ENCODE data around the gene QRFP. TPM values are rescaled to one million over a fixed set of nuclear protein-coding genes. Genes with fewer than 3 reads are reported as not detected.
"Not testable (repeated sequence)": the region's sequence is repeated elsewhere in the genome, so short reads cannot be mapped to it uniquely, and the experiment has no call there.

QRFP gene
- total RNA-seq, 1 experiment from 2014 or later: not detected

DNA sequence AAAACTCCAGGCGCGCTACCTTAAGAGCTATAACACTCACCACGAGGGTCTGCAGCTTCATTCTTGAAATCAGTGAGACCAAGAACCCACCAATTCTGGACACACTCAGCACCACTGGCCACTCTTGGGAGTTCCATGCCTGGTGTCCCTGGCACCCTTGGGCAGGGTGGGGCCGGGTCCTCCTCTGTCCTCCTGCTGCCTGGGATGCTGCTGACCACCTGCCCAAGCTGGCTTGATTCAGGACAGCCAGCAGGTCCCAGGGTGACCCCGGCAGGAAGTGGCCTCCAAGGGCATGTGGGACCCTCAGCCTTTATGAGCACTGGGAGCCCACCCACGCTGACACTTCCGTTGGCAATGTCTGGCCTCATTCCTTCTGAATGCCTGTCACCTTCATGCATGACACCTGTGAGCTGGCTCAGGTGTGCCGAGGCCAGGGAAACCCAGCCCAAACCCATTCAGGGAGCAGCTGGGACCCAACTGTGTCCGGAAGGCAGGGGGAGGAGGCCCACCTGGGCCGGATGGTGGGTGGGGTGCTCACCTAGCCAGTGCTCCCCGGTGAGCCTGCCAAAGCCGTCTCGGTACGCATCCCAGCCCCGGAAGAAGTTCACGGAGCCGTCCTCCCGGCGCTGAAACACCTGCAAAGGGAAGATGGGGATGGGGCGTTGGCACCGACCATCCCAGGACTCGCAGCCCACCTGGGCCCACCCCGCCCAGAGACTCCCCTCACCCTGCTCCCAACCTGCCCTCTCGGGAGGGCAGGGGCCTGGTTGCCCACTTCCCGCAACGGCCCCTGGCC lies 14.8 kb upstream of the QRFP start:
- in situ Hi-C loops (cut with HindIII; ENCODE audit: low pct_unique_long_range_greater_than_20kb, low sequenced_read_pairs): no loop called here
- DNase-seq (ENCODE audit: low read depth, low spot score): no peak

DNA sequence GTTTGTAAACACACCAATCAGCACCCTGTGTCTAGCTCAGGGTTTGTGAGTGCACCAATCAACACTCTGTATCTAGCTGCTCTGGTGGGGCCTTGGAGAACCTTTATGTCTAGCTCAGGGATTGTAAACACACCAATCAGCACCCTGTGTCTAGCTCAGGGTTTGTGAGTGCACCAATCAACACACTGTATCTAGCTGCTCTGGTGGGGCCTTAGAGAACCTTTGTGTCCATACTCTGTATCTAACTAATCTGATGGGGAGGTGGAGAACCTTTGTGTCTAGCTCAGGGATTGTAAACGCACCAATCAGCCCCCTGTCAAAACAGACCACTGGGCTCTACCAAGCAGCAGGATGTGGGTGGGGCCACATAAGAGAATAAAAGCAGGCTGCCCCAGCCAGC lies 14.1 kb upstream of the QRFP start:
- DNase-seq (ENCODE audit: low read depth, low spot score); in situ Hi-C loops (cut with HindIII; ENCODE audit: low pct_unique_long_range_greater_than_20kb, low sequenced_read_pairs): not testable (repeated sequence)

DNA sequence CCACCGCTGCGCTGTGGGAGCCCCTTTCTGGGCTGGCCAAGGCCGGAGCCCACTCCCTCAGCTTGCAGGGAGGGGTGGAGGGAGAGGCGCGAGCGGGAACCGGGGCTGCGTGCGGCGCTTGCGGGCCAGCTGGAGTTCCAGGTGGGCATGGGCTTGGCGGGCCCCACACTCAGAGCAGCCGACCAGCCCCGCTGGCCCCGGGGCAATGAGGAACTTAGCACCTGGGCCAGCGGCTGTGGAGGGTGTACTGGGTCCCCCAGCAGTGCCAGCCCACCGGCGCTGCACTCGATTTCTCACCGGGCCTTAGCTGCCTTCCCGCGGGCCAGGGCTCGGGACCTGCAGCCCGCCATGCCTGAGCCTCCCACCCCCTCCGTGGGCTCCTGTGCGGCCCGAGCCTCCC lies 13.4 kb upstream of the QRFP start:
- DNase-seq (ENCODE audit: low read depth, low spot score); in situ Hi-C loops (cut with HindIII; ENCODE audit: low pct_unique_long_range_greater_than_20kb, low sequenced_read_pairs): not testable (repeated sequence)

DNA sequence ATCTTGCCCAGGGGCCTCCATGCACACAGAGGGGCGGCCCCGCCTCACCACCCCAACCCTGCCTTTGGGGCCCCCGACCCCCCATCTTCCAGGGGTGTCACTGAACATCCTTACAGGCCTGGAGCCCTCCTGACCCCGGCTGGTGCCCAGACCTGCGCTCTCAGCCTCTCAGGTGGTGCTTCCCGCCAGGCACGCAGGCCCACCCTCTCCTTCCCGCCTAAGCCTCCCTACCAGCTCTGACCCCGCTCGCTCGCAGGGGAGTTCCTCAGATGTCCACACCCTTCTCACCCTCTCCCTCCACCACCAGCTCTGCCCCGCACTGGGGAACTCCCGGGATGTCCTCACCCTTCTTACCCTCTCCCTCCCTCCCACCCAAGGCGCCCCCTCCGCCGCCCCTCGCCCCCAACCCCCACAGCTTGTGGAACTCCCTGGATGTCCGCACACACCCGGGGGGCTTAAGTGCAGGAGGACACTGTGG lies 12.3 kb upstream of the QRFP start:
- no peak for DNase-seq (ENCODE audit: low read depth, low spot score)
- in situ Hi-C loops (cut with HindIII; ENCODE audit: low pct_unique_long_range_greater_than_20kb, low sequenced_read_pairs): no loop called here

DNA sequence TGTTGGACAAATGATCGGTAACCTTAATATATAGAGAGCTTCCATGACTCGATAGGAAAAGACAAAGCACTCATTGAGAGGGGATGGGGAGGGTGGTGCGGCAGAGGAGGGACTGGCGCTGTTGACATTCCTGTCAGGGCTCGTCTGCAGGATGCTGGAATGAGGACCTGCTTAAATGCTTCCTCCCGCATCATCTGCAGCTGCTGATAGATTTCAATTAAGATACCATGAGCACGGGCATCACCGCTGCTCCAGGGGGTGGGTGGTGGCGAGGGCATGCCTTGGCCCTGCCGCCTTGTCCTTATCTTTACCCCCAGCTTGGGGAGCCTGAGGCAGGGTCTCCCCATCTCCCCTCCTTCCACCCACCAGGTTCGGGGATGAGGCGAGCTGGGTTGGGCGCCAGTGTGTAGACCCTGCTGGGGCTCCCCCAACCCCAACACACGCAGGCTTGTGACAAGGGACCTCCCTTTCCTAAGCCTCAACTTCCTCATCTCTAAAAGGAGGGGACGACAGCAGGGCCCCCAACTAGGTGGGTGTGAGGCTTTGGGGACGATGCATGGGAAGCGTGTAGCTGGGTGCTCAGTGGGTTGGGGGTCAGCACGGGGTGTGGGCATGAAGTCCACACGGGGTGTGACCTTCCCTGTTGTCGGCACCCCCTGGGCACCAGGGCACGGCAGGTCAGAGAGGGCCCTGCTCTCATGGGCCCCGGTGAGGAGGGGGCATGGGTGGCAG lies 11.7 kb upstream of the QRFP start:
- peak; percentile 76 for DNase-seq (ENCODE audit: low read depth, low spot score)
- in situ Hi-C loops (cut with HindIII; ENCODE audit: low pct_unique_long_range_greater_than_20kb, low sequenced_read_pairs): no loop called here

DNA sequence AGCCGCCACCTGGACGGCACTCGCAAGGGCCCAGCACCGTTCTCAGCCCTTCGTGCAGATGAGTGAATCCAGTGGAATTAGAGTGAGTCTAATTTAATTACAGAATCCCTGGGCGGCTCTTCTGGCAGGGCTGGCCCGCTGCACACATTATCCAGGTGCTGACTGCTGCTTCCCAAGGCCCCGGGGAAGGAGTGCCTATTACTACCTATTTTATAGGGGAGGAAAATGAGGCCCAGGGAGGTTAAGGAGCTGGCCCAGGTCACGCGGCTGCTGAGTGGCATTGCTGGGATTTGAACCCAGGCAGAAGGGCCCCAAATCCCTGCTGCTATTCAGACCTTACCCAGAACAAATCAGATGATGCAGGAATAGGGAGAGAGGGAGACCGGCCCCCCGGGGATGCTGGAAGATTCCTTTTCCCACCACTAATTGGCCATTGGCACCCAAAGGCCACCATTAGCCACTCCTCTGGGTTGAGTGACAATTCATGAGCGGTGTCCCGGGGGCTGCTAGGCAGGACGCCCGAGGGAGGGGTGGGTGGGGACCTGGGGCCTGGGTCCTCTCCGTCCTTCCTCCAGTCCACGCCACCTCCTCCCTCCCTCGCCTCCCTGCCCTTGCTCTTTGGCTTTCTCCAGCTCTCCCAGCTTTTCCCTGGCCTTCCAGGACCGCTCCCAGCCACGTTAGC lies 10.3 kb upstream of the QRFP start:
- no peak for DNase-seq (ENCODE audit: low read depth, low spot score)
- in situ Hi-C loops (cut with HindIII; ENCODE audit: low pct_unique_long_range_greater_than_20kb, low sequenced_read_pairs): no loop called here

DNA sequence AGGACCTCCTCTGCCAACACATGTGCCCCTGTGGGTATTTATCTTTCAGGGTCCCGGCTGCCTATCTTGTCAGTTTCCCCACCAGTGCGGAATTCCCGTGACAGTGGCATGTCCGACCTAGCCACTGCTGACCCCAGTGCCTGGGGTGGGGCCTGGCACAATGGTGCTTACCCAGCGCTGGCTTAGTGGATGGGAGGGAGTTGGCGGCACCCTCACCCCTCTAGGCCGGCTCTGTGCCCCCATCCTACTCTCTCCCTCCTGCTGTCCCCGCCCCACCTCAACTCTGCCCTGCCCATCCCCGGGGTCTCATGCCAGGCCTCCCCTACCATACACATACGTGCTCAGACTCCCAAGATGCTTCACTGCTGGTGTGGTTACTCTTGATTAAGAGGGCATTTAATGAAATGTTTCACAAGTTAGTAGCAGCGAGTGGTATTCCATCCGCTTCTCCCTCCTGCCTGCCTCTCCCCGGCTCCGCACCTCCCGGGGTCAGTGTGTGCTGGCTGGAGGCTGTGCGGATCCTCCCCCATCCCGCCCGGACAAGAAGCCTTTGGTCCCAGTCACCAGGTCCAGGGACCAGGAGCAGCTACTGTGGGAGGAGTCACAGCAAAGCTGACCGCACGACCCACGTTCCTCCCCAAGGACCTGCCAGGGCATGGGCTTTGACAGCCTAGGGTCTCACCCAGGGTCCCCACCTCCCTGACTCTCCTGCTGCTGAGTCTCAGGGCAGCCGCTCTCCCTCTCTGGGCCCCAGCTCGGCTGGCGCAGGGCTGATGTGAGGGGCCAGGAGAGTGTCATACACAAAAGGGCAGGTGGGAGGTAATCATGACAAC lies 9.5 kb upstream of the QRFP start:
- no peak for DNase-seq (ENCODE audit: low read depth, low spot score)
- in situ Hi-C loops (cut with HindIII; ENCODE audit: low pct_unique_long_range_greater_than_20kb, low sequenced_read_pairs): no loop called here

DNA sequence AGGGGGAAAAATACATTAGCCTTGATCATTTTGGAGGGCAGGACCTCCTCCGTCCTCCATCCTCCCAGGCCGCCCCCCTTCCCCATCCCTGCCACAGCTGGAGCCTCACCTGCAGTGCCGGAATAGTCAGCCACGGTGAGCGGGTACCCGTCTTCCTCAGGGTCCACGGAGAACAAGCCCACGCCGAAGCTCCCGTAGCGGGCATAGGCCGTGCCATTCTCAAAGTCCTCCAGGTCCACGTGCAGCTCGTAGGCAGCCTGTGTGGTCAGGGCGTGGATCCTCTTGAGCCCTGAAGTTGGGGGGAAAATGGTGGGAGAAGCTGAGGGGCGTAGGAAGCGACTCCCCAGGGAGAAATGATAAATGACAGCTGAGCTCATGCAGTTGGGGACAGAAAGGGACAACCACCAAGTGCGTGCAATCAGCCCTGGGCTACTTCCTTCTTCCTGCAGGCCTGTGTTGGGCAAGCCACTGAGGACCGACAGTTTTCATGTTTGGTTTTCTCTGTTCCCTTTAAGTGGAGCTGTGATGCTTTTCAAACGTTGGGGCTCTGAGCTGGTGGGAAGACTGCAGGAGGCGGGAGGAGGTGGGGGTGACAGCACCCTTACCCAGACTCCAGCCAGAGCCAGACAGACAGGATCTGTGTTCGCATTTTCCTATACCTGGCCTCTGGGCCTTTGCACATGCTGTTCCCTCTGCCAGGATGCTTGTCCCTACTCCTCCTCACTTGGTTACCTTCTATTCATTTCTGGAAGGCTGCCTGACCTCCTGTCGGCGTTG lies 8.7 kb upstream of the QRFP start:
- in situ Hi-C loops (cut with HindIII; ENCODE audit: low pct_unique_long_range_greater_than_20kb, low sequenced_read_pairs): no loop called here
- no peak for DNase-seq (ENCODE audit: low read depth, low spot score)

DNA sequence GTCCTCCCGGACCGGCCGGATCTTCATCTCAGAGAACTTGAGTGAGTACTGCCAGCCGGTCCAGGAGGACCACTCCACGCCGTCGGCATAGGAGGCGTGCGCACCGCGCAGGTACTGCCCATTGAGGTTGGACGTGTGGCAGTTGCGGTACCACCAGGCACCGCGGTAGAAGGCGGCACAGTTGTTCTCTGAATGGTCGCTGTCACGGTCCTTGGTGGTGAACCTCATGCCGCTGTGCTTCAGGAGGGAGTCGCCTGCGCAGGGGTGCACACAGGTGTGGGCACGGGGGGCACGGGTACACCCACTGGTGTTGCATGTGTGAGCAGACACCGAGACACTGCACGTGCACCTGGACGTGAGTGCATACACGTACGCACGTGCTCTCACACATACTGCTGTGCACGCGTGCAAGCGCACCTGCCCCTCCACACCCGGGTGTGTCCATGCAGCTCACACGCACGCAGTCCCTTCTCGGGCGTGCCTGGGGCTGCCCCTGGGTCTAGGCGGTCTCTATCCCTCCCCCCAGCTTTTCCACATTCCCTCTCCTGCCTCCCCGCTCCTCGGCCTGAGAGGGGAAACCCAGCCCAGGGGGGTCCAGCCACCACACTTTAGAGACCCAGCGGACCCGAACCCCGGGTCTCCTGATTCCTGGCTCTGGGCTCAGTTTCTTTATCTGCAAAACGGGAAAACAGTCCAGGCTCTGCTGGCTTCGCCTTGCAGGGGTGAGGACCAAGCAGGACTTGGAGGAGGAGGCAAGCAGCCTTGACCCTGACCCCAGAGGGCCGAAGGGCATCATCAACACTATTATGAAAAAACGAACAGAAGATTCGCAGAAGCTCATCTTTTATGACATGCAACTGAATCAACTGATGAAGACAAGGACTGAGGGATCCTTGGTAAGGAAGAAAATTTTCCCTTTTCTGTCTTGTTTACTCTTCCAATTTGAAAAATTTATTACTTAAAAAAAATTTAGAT lies 7.7 kb upstream of the QRFP start:
- no peak for DNase-seq (ENCODE audit: low read depth, low spot score)
- in situ Hi-C loops (cut with HindIII; ENCODE audit: low pct_unique_long_range_greater_than_20kb, low sequenced_read_pairs): no loop called here

DNA sequence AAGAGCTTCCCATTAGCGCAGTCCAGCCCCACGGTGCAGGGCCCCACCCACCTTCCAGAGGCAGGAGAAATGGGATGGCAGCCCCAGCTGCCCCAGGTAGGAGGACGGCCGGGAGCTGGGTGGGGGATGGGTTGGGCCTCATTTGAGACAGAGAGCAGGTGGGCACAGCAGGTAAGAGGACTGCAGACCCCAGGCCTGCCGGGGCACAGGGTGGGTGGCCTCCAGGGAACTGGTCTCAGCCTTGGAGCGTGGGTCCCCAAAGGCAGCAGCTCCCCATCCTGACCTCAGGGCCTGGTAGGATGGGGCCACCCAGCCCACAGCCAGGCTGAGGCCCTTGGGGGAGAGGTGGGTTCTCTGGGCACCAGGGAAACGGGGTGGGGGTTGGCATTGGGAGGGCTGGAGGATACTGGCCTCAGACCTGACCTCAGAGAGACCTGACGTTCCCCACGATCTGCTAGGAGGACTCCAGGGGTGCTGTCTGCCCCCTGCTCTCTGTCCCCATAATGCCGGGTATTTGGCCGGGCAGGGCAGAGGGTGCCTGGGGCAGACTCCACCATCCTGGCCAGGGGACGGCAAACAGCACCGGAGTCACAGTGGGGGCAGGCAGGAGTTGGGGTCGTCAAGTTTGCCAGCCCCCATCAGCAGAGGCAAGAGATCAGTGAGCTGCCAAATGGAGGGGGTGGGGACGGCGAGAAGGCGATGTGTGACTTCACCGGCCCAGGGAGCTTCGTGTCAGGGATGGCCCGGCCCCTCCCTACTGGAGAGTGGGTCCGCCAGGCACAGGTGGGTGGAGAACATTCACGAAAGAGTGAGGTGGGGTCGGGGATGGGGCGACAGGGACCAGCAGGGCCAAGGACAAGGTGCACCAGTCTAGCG lies 6.8 kb upstream of the QRFP start:
- DNase-seq (ENCODE audit: low read depth, low spot score): no peak
- in situ Hi-C loops (cut with HindIII; ENCODE audit: low pct_unique_long_range_greater_than_20kb, low sequenced_read_pairs): no loop called here

DNA sequence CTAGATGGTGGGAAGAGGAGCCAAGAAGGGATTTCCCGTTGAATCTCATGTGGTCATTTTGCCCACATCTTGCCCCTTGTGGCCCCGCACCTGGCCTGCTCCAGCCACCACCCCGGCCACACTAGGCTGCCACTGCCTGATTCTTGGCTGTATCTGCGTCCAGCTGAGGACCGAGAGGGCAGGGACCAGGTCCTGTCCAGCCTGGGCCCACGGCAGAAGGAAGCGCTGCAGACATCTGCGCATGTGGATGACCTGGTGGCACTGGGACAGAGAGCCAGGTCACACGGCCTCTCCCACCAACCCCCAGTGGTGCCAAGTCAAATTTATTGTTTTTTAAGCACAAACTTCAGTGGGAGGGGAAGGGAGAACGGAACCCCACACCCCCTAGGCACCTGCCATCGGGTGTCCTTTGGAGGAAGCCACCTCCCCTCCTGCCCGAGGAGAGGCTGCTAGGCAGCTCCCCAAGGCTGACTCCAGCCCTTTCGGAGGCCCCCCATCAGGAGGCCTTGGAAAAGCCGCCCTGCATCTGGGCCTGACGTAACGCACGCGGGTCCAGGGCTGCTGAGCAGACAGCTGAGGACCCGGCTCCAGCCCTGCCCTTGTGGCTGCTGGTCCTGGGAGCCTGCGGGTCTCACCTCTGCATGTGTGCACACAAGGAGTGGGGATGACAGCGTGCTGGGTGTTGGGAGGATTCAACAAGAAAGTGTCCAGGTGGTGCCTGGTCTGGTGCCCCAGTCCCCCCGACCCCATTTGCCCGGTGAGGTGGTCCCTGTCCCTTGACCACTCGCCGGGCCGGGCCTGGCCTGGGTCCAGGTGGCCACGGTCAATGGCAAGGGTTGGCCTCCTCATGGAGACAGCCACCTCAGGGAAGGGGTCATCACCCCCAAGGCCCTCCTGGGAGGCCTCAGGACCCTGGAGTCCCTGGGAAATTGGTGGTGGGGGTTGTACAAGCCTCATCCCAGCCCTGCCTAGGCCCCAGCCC lies 5.9 kb upstream of the QRFP start:
- no peak for DNase-seq (ENCODE audit: low read depth, low spot score)
- in situ Hi-C loops (cut with HindIII; ENCODE audit: low pct_unique_long_range_greater_than_20kb, low sequenced_read_pairs): no loop called here

DNA sequence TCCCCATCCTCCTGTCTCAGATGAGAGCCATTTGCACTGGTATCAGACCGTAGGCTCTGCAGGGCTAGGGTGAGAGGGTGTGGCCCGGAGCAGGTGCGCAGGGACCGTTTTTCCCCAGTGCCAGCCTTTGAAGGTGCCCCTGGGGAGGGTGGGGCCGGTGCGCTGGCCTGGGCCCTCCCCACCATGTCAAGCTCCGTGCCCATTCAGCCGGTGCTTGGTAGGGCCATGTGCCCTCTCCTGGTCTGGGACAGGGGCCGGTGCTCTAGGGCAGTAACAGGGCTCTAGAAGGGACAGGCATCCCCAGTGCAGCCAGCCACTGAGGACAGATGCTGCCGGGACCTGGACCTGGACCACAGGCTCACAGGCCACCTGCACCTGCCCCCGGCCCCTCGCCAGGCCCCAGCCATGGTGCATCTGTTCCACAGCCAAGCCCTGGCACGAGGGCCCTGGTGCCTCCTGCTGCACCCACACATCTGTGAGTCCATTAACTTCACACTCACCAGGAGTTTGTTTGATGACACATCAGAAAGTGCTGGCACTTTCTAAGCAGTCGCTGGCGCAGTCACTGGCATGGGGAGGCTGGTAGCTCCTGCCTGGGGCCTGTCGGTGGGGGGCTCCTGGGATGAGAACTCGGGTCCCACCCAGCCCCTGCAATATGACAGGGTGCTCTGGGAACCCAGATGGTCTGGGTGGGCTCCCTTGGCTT lies 5.0 kb upstream of the QRFP start:
- in situ Hi-C loops (cut with HindIII; ENCODE audit: low pct_unique_long_range_greater_than_20kb, low sequenced_read_pairs): no loop called here
- DNase-seq (ENCODE audit: low read depth, low spot score): no peak

DNA sequence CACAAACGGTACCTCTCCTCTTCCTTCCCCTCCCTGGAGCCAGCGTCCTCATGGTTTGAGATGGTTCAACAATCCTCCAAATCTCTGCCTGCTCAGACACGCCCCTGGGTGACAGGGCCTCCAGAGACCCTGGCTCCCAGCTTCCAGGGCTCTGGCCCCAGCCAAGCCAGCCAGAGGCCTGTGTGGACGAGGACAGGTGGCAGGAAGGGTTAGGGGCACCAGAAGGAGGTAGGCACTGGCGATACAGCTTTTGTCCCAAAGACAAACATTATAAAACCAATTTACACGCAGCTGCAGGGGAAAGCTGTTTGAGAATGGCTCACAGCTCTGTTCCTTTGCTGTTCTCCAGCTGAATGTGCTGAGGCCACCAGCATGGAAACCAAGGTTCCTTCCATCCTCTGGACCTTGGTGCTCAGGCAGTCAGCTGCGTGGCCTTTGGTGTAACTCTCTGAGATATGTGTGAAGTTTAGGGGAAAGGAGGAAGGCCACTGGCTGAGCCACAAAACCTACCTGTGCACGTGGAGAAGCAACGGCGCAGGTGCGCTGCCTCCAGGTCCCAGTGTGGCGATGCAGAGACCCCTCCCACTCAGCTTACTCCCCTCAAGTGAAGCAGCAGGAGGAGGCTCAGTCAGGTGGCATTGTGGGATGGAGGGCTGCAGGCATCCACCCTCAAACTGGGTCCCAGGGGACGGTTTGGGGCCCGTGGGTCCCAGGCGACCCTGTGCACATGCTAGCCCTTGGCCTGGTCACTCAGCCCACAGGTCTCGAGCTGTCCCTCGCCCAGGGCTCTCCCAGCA lies 4.3 kb upstream of the QRFP start:
- no peak for DNase-seq (ENCODE audit: low read depth, low spot score)
- in situ Hi-C loops (cut with HindIII; ENCODE audit: low pct_unique_long_range_greater_than_20kb, low sequenced_read_pairs): no loop called here
